ENCODE measurements around the gene MKNK1. TPM values are rescaled to one million over a fixed set of nuclear protein-coding genes. Genes with fewer than 3 reads are reported as not detected.

MKNK1 gene
- polyA plus RNA-seq, 1 donor from 2014 or later, result 20.8 TPM

DNA sequence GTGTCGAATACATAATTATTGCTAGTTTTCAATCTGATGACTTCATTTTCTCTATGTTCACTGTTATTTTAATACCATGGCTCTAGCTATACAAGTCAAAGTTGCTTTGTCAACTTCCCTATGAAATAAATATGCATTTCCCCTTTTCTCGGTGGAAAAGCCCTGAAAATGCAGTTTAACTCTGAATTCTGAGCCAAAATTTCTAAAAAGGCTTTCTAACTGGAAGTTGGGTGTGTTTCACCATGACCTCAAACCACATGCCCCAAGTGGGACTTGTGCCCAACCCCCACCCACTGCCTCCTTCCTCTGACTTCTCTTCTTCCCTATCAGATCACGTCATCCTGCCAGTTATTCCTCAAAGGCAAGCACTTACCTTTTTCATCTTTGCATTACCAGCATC lies 8.9 kb downstream of the MKNK1 start:
- Mint-ChIP-seq H3K4me1 (peaks cover 15 to 28% (median 20%) of the 10 kb centered on the region in 3 donors), H3K27me3 (no peaks in the 10 kb centered on the region), H3K4me3 (no peak overlapping the region), H3K27ac (peak overlapping the region in 2 of 3 donors; percentile 3 to 36), H3K36me3 (peaks cover 19% of the 10 kb centered on the region), H3K9me3 (no peaks in the 10 kb centered on the region)

DNA sequence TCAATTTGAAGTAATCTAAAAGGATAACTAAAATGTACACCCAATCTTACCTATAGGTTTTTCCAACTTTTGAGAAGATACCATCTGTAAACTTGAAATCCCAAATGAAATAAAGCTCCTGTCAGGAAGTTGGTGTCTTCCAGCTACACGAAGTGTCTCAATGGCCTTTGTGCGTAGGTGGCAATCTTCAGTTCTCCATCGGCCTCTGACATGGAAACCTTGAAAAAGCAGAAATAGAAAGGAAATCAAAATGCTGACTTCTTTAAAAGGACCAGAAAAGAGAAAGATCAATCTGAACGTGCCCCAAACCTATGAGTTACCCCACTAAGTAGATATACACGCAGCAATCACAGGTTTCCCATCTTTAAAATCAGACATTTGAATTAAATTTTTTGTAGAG lies 10.0 kb downstream of the MKNK1 start:
- no peaks in the 10 kb centered on the region for H3K9me3 Mint-ChIP-seq
- peak overlapping the region in 1 of 4 donors; percentile 30 for H3K4me3 Mint-ChIP-seq
- no peaks in the 10 kb centered on the region for H3K27me3 Mint-ChIP-seq
- H3K36me3 Mint-ChIP-seq, result peaks cover 27% of the 10 kb centered on the region
- no peak overlapping the region for H3K27ac Mint-ChIP-seq
- peaks cover 14 to 22% (median 19%) of the 10 kb centered on the region in 3 donors for H3K4me1 Mint-ChIP-seq

DNA sequence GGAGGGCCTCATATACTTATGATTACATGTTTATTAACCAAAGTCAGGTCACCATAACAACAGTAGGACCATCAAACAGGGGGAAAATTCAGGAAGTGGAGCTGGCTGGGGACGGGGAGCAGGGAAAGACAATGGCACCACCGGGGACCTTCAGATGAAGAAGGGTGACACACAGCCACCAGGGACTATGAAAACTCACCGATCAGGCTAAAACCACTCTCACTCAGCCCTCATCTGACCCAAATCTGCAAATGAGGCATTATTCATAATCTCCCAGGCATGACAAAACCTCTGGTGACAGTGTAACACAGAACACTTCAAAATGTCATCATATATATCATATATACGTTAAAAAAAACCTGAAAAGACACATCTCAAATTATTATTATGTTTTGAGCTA lies 11.2 kb downstream of the MKNK1 start:
- Mint-ChIP-seq H3K36me3 (peaks cover 29% of the 10 kb centered on the region), H3K4me3 (no peak overlapping the region), H3K4me1 (peaks cover 14 to 19% (median 18%) of the 10 kb centered on the region in 3 donors), H3K27me3 (no peaks in the 10 kb centered on the region), H3K27ac (no peak overlapping the region), H3K9me3 (no peaks in the 10 kb centered on the region)

DNA sequence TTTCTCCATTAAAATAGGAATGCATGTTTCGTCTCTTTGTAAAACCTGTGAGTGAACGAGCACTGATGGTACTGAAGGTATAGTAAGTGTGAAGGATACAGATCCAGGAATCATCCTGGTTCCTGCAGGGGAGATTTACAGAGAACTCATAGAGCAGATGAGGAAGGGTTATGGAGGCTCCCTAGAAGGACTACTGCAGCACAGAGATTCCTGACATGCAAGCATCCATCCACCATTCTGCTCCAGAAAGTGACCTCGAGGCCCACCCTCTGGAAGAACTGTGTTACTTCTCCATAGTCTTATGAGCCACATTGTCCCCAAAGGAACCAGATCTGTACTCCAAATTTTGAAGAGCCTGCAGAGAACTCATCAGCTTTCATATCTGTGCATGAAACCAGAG lies 14.5 kb downstream of the MKNK1 start:
- H3K27ac Mint-ChIP-seq, result no peak overlapping the region
- peaks cover 26% of the 10 kb centered on the region for H3K36me3 Mint-ChIP-seq
- H3K4me3 Mint-ChIP-seq, result no peak overlapping the region
- no peaks in the 10 kb centered on the region for H3K9me3 Mint-ChIP-seq
- H3K4me1 Mint-ChIP-seq, result peaks cover 0 to 2% (median 1%) of the 10 kb centered on the region in 3 donors
- no peaks in the 10 kb centered on the region for H3K27me3 Mint-ChIP-seq

DNA sequence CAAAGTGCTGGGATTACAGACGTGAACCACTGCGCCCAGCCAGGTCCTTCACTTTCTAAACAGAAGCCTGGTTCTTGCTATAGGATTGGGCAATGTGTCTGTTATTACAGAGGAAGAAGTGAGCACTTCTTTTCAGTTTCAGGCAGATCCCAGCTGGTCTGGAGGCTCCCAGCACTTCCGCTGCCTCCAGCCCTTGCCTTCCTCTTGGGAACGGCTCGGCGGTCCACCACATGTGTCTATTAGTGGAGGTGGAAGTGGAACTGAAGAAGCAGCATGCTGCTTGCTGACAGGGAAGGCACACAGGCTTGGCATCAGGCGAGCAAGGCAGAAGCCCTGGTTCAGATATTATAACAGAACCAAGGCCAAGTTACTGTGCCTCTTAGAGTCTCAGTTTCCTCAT lies 17.0 kb downstream of the MKNK1 start:
- Mint-ChIP-seq H3K27me3 (no peaks in the 10 kb centered on the region), H3K9me3 (no peaks in the 10 kb centered on the region), H3K36me3 (peaks cover 31% of the 10 kb centered on the region), H3K4me1 (peaks cover 0 to 2% (median under 1%) of the 10 kb centered on the region in 3 donors), H3K27ac (no peak overlapping the region), H3K4me3 (no peak overlapping the region)

DNA sequence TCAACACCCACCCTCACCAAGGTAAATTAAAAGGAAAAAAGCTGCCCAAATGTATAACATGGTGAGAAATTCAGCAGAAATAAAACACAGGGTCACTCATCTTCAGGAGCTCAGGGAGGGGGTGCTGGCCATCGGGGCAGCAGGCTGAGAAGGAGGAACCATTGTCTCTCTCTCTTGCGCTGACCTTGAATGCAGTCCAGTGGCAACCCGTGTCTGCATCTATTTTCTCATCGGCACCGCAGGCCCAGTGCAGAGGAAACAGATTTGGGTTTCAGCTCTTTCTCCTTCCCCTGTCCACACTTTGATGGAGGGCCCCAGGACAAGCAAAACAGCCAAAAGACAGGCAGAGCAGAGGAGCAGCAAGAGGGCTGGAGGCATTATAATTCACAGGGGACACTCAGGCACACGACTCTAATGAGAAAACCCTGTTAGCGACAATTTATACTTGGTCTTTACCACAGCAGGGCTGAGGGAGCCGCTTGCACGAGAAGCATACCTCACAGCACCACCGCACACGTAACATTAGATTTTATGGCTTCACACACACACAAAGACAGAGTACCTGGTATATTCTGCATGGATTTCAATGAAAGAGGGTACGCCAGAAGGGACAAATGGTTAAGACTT lies 18.6 kb downstream of the MKNK1 start:
- Mint-ChIP-seq H3K4me1 (peaks cover 0 to 5% (median 4%) of the 10 kb centered on the region in 3 donors), H3K4me3 (no peak overlapping the region), H3K9me3 (no peaks in the 10 kb centered on the region), H3K27ac (no peak overlapping the region), H3K27me3 (no peaks in the 10 kb centered on the region), H3K36me3 (peaks cover 24% of the 10 kb centered on the region)

DNA sequence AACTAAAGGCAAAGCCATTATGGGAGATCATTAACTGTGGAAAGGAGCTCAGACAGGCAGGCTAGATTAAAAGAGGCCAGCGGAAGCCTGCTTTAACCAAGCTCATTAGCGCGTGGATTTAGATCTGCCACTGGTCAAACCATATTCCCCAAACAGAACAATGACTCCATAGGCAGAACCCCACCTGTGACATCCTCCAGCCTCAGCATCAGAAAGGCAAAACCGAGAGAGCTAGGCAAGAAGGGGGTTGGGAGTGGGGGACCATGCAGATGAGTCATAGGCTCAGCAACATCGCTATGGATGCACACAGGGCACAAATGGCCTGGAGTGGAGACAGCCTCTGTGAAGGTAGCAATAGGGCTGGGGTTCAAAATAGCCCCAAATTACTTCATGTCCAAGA lies 20.6 kb downstream of the MKNK1 start:
- Mint-ChIP-seq H3K36me3 (peaks cover 13% of the 10 kb centered on the region), H3K27ac (no peak overlapping the region), H3K27me3 (no peaks in the 10 kb centered on the region), H3K9me3 (no peaks in the 10 kb centered on the region), H3K4me1 (peaks cover 0 to 5% (median 2%) of the 10 kb centered on the region in 3 donors), H3K4me3 (no peak overlapping the region)

DNA sequence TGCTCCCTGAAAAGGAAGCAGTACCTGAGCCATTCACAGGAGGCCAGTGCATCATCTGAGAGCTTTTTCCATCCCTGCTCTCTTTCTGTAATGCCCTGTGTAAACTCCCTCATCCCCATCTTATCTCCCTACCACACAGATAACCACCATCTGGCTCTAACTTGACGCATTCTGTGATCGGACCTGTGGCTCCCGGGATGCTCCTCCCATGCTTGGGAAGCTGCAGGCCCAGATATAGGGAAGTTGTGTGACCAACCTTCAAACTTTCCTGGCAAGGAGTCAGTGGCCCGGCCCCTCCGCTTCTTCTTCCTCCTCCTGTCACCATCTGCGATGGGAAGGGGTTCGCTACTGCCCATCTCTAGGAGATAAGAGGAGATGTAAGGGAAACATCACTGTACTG lies 21.1 kb downstream of the MKNK1 start:
- no peaks in the 10 kb centered on the region for H3K27me3 Mint-ChIP-seq
- H3K9me3 Mint-ChIP-seq, result no peaks in the 10 kb centered on the region
- no peak overlapping the region for H3K27ac Mint-ChIP-seq
- H3K4me1 Mint-ChIP-seq, result peaks cover 0 to 5% (median 2%) of the 10 kb centered on the region in 3 donors
- H3K4me3 Mint-ChIP-seq, result no peak overlapping the region
- H3K36me3 Mint-ChIP-seq, result peaks cover 14% of the 10 kb centered on the region

DNA sequence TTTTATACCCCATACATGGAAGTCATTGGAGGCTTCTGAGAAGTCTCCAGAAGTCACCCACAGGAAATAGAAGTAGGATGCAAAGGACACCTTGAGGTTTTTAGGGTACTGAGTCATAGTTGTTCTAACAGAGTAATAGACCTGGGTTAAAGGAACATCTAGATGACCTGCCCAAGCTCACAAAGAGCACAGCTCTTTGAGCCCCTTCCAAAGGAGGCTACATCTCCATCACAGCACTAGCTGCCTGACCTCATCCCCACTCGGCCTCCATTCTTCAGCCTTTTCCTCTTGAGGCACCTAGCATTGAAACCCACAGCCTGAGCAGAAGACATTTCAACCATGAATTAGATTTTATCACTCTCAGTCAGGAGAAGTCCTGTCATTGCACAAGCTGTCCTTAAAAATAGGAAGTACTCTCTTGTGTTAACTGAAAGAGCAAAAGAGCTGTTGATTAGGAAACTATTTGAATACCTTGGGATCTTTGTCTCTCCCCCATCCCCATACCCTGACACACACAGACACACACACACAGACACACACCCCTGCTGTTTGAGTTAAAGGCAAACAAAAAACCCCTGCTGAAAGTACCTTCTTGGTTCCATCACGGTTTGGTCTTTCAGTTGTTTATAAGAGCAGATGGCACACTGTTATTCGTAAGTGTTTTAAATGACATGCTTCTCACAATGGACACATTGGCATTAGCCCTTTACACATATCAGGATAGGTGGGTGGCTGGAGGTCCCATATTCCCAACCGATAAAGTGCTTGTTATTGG lies 22.2 kb downstream of the MKNK1 start:
- peak overlapping the region in 2 of 3 donors; percentile 2 to 86 for H3K27ac Mint-ChIP-seq
- H3K27me3 Mint-ChIP-seq, result no peaks in the 10 kb centered on the region
- no peak overlapping the region for H3K4me3 Mint-ChIP-seq
- H3K36me3 Mint-ChIP-seq, result peaks cover 17% of the 10 kb centered on the region
- no peaks in the 10 kb centered on the region for H3K9me3 Mint-ChIP-seq
- peaks cover 0 to 5% (median 2%) of the 10 kb centered on the region in 3 donors for H3K4me1 Mint-ChIP-seq

DNA sequence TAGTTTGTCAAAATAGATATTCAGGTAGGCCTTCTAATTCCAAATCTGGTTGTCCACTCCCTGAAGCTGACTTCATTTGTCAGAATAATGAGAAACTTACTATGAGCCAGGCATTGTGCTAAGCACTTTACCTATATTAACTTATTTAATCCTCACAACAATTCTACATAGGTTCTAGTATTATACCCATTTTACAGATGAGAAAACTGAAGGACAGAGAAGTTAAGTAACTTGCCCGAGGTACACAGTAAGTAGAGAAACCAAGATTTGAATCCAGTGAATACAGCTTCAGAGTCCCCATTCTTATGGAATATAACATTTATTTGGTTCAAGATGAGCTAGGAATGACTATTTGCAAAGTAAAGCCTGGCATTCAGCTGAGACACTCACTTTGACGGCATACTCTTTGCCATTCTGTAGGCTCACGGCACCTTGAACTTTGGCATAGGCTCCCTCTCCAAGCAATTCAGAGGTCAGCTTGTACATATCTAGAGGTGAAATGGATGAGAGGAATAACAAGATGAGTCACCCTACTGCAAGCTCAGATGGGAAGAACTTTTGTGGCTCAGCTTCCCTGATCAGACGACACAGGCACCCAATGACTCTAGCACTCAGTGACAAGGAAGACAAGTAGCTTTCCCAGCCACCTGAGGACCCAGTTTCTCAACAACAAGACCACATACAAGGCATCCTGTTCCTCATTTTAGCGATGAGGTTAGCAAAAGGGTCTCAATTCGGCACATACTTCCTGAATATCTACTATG lies 23.7 kb downstream of the MKNK1 start:
- H3K27ac Mint-ChIP-seq, result peak overlapping the region in 1 of 3 donors; percentile 16
- H3K9me3 Mint-ChIP-seq, result no peaks in the 10 kb centered on the region
- peaks cover 0 to 5% (median 2%) of the 10 kb centered on the region in 3 donors for H3K4me1 Mint-ChIP-seq
- no peaks in the 10 kb centered on the region for H3K27me3 Mint-ChIP-seq
- H3K36me3 Mint-ChIP-seq, result peaks cover 17% of the 10 kb centered on the region
- no peak overlapping the region for H3K4me3 Mint-ChIP-seq

DNA sequence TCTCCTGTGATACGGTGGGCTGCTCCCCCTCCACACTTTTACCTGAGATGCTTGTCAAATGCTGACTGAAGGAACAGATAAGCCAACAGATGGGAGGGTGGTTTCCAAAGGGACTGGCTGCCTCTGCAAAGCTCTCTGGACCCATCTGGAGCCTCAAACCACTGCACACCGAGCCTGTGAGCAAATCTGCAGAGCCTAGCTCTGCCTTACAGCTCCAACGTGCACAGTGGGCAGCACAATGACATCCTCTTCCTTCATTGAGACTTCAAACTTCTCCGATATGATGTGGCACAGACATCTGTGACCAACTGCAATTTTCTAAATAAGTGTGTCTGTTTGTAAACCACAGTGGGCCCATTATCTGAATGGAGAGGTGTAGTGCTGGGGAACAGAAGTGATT lies 26.4 kb downstream of the MKNK1 start:
- Mint-ChIP-seq H3K9me3 (no peaks in the 10 kb centered on the region), H3K4me1 (peaks cover 0 to 5% (median 2%) of the 10 kb centered on the region in 3 donors), H3K27me3 (no peaks in the 10 kb centered on the region), H3K4me3 (no peak overlapping the region), H3K36me3 (peaks cover 12% of the 10 kb centered on the region), H3K27ac (no peak overlapping the region)

DNA sequence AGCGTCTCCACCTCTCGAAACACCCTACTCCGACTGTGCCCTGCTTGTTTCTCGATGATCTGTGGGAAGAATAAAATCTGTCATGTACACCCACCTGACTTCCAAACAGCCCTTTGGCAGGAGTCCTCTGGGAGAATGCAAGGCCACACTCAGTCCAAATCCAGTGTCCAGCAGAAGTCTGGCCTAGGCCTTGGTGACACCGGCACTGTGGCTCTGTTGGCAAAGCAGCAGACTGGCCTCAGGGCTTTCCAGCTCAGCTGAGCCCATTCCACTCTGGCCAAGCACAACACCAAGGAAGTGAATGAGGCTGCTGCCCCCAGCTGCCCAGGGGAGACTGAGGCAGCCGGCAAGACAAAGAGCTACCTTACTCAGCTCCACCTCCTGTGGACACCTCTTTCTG lies 27.5 kb downstream of the MKNK1 start:
- peaks cover 8% of the 10 kb centered on the region for H3K36me3 Mint-ChIP-seq
- no peak overlapping the region for H3K27ac Mint-ChIP-seq
- H3K27me3 Mint-ChIP-seq, result no peaks in the 10 kb centered on the region
- H3K4me3 Mint-ChIP-seq, result no peak overlapping the region
- H3K9me3 Mint-ChIP-seq, result no peaks in the 10 kb centered on the region
- peaks cover 0 to 2% (median under 1%) of the 10 kb centered on the region in 3 donors for H3K4me1 Mint-ChIP-seq

DNA sequence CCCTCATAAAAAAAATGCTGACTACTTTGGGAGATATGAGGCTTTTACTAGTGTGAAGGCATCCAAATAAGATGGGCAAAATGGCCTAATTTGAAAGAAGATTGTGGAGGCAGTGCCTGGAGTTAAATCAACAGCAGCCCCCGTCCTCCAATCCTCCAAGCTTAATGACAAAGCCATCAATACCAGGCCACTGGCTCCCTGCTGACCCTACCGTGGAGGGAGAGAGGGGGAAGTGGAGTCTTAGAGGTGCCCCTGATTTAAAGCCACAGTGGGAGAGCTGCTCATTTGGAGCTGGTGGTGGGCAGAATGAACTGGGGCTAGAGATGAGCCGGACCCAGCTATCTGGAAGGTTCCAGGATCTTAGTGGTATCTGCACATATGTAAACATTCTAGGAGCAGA lies 28.3 kb downstream of the MKNK1 start:
- Mint-ChIP-seq H3K36me3 (peaks cover 9% of the 10 kb centered on the region), H3K27ac (no peak overlapping the region), H3K4me3 (no peak overlapping the region), H3K27me3 (no peaks in the 10 kb centered on the region), H3K4me1 (peaks cover 0 to under 1% (median 0%) of the 10 kb centered on the region in 3 donors), H3K9me3 (no peaks in the 10 kb centered on the region)

DNA sequence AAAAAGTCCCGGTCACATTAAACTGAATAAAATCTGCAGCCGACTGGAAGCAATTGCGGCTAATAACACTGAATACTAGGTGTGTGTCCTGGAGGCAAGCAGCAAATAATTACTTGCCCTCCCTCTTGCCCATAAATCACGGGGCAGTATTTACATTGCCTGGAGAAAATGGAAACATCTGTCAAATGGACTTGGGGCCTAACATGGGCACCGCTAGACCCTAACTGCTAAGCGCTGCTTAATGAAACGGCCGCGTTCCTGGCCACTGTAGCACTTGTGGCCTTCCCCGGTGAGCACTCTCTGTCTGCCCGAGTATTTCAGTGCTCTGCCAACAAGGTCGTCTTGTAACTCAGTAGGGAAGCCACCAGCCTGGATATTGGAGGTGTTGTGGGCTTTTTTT lies 28.8 kb downstream of the MKNK1 start:
- no peaks in the 10 kb centered on the region for H3K27me3 Mint-ChIP-seq
- H3K4me1 Mint-ChIP-seq, result no peaks in the 10 kb centered on the region
- H3K9me3 Mint-ChIP-seq, result no peaks in the 10 kb centered on the region
- H3K36me3 Mint-ChIP-seq, result peaks cover 9% of the 10 kb centered on the region
- no peak overlapping the region for H3K4me3 Mint-ChIP-seq
- H3K27ac Mint-ChIP-seq, result no peak overlapping the region

DNA sequence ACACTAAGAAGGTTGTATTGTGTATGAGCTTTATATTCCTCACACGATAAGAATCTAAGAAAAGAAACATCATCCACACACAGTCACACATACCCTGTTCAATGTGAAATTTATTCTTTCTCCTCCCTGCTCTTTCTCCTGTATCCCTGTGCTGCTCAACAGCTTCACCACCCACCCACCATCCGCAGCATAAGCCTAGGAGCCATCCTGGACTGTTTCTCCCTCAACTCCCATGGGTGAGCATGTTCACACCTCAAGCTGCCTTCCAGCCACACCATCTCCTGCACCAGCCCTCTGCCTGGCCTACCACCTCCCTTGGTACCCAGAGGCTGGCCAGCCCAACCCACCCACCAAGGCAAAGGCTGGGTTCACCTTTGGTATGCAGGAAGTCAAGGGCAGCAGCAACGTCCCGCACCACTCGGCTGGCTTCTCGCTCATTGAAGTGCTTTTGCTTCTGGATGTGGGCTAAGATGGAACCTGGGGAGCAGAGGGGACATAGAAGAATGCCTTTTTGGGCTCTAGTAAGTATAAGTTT lies 32.3 kb downstream of the MKNK1 start:
- Mint-ChIP-seq H3K27me3 (no peaks in the 10 kb centered on the region), H3K27ac (peak overlapping the region in 1 of 3 donors; percentile 76), H3K9me3 (no peaks in the 10 kb centered on the region), H3K4me3 (no peak overlapping the region), H3K4me1 (no peaks in the 10 kb centered on the region), H3K36me3 (peaks cover 6% of the 10 kb centered on the region)

Measured in IgD-negative memory B cell (primary cell).